ENCODE results near the gene RSL1D1.
"Not testable (repeated sequence)": the region's sequence is repeated elsewhere in the genome, so short reads cannot be mapped to it uniquely, and the experiment has no call there.

- TF ChIP-seq EZH2 (IDR thresholded peaks at IDR 0.05; ENCODE audit: borderline replicate concordance, low read depth, low read length, severe bottlenecking) = not testable (repeated sequence)
- TF ChIP-seq, protein P1, sequence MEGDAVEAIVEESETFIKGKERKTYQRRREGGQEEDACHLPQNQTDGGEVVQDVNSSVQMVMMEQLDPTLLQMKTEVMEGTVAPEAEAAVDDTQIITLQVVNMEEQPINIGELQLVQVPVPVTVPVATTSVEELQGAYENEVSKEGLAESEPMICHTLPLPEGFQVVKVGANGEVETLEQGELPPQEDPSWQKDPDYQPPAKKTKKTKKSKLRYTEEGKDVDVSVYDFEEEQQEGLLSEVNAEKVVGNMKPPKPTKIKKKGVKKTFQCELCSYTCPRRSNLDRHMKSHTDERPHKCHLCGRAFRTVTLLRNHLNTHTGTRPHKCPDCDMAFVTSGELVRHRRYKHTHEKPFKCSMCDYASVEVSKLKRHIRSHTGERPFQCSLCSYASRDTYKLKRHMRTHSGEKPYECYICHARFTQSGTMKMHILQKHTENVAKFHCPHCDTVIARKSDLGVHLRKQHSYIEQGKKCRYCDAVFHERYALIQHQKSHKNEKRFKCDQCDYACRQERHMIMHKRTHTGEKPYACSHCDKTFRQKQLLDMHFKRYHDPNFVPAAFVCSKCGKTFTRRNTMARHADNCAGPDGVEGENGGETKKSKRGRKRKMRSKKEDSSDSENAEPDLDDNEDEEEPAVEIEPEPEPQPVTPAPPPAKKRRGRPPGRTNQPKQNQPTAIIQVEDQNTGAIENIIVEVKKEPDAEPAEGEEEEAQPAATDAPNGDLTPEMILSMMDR (IDR thresholded peaks at IDR 0.05; ENCODE audit: borderline replicate concordance, extremely low read depth, low read length, poor library complexity, severe bottlenecking) = not testable (repeated sequence)
Observed at GRCh38 chr16:11825520-11826165, 25.7 kb downstream of the RSL1D1 start.
